ENCODE measurements around the gene WASF3.

WASF3 gene

GRCh38 chr13:26555413-26555812 is 2.1 kb upstream of the WASF3 start:
- TF ChIP-seq CTCF (IDR thresholded peaks at IDR 0.05; ENCODE audit: low read depth, low read length) (no peak), EZH2phosphoT487 (IDR thresholded peaks at IDR 0.05; ENCODE audit: low read depth) (no peak)
- Histone ChIP-seq H3K9ac (ENCODE audit: low read length) (no peak overlapping the region), H3K27me3 (ENCODE audit: low read depth, low read length) (peaks cover 6% of the 10 kb centered on the region; the same call in 1 of the 2 replicates)

GRCh38 chr13:26557051-26557392 is 461 bp upstream of the WASF3 start:
- no peaks in the 10 kb centered on the region for H3K79me2 ChIP-seq (ENCODE audit: low read length)
- TF ChIP-seq EZH2phosphoT487 (IDR thresholded peaks at IDR 0.05; ENCODE audit: low read depth) (no peak), CTCF (IDR thresholded peaks at IDR 0.05; ENCODE audit: low read depth, low read length) (no peak)
- H3K9ac ChIP-seq (ENCODE audit: low read length), result no peak overlapping the region
- no peak overlapping the region for H3K4me3 ChIP-seq (ENCODE audit: low read length)
- H2AFZ ChIP-seq (ENCODE audit: low read depth, low read length), result no peak overlapping the region
- H4K20me1 ChIP-seq (ENCODE audit: insufficient read depth, low read length), result no peaks in the 10 kb centered on the region
- H3K27me3 ChIP-seq (ENCODE audit: low read depth, low read length), result peaks cover 20% of the 10 kb centered on the region
- H3K27ac ChIP-seq (ENCODE audit: low read length), result no peak overlapping the region
- no peaks in the 10 kb centered on the region for H3K4me1 ChIP-seq (ENCODE audit: low read length)
- H3K9me3 ChIP-seq (ENCODE audit: insufficient read depth, low read length), result no peaks in the 10 kb centered on the region
- no peak overlapping the region for H3K4me2 ChIP-seq (ENCODE audit: low read length)
- no peaks in the 10 kb centered on the region for H3K36me3 ChIP-seq (replicated peaks; ENCODE audit: low read depth, low read length)

More at GRCh38 chr13:26555413-26555812, 2.1 kb upstream of the WASF3 start:
- H3K9me3 ChIP-seq (ENCODE audit: insufficient read depth, low read length), result no peaks in the 10 kb centered on the region
- no peaks in the 10 kb centered on the region for H3K4me1 ChIP-seq (ENCODE audit: low read length)
- no peaks in the 10 kb centered on the region for H3K36me3 ChIP-seq (replicated peaks; ENCODE audit: low read depth, low read length)
- H2AFZ ChIP-seq (ENCODE audit: low read depth, low read length), result no peak overlapping the region
- no peak overlapping the region for H3K27ac ChIP-seq (ENCODE audit: low read length)
- H3K4me3 ChIP-seq (ENCODE audit: low read length), result no peak overlapping the region
- no peaks in the 10 kb centered on the region for H3K79me2 ChIP-seq (ENCODE audit: low read length)
- H4K20me1 ChIP-seq (ENCODE audit: insufficient read depth, low read length), result no peaks in the 10 kb centered on the region
- no peak overlapping the region for H3K4me2 ChIP-seq (ENCODE audit: low read length)

- H3K4me3 ChIP-seq (ENCODE audit: low read length), result no peak overlapping the region
- no peaks in the 10 kb centered on the region for H3K79me2 ChIP-seq (ENCODE audit: low read length)
- no peak overlapping the region for H3K27ac ChIP-seq (ENCODE audit: low read length)
- TF ChIP-seq CTCF (IDR thresholded peaks at IDR 0.05; ENCODE audit: low read depth, low read length) (no peak), EZH2phosphoT487 (IDR thresholded peaks at IDR 0.05; ENCODE audit: low read depth) (no peak)
- H3K27me3 ChIP-seq (ENCODE audit: low read depth, low read length), result peaks cover 22% of the 10 kb centered on the region
- H3K9ac ChIP-seq (ENCODE audit: low read length), result no peak overlapping the region
- H3K36me3 ChIP-seq (replicated peaks; ENCODE audit: low read depth, low read length), result no peaks in the 10 kb centered on the region
- H3K4me1 ChIP-seq (ENCODE audit: low read length), result no peaks in the 10 kb centered on the region
- no peak overlapping the region for H3K4me2 ChIP-seq (ENCODE audit: low read length)
- H3K9me3 ChIP-seq (ENCODE audit: insufficient read depth, low read length), result no peaks in the 10 kb centered on the region
- H4K20me1 ChIP-seq (ENCODE audit: insufficient read depth, low read length), result no peaks in the 10 kb centered on the region
- no peak overlapping the region for H2AFZ ChIP-seq (ENCODE audit: low read depth, low read length)
These were observed 757 bp downstream of the WASF3 start for GRCh38 chr13:26558074-26558805.

DNA sequence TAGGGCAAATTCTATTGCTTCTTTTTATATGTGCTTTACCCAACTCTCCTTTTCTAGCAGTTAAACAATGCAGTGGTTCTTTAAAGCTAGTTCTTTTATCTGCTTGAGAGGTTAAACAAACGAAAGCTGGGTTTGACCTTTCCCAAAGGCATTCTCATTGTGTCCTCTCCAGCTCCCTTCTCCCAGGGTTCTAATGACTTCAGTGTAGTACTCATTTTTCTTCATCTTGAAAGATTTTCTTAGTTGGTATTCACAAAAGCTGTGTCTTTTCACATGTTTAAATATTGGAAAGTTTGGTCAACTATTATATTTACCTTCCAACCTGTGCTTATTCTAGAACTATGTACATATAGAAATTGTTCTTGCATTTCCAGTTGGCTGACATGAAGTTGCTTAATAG is 1.5 kb downstream of the WASF3 start:
- H3K9ac ChIP-seq (ENCODE audit: low read length), result no peak overlapping the region
- H3K79me2 ChIP-seq (ENCODE audit: low read length), result no peaks in the 10 kb centered on the region
- H3K4me2 ChIP-seq (ENCODE audit: low read length), result no peak overlapping the region
- H3K4me1 ChIP-seq (ENCODE audit: low read length), result no peaks in the 10 kb centered on the region
- no peaks in the 10 kb centered on the region for H3K9me3 ChIP-seq (ENCODE audit: insufficient read depth, low read length)
- peaks cover 24% of the 10 kb centered on the region for H3K27me3 ChIP-seq (ENCODE audit: low read depth, low read length)
- no peak overlapping the region for H2AFZ ChIP-seq (ENCODE audit: low read depth, low read length)
- no peaks in the 10 kb centered on the region for H4K20me1 ChIP-seq (ENCODE audit: insufficient read depth, low read length)
- TF ChIP-seq EZH2phosphoT487 (IDR thresholded peaks at IDR 0.05; ENCODE audit: low read depth) (no peak), CTCF (IDR thresholded peaks at IDR 0.05; ENCODE audit: low read depth, low read length) (no peak)
- no peaks in the 10 kb centered on the region for H3K36me3 ChIP-seq (replicated peaks; ENCODE audit: low read depth, low read length)
- H3K4me3 ChIP-seq (ENCODE audit: low read length), result no peak overlapping the region
- no peak overlapping the region for H3K27ac ChIP-seq (ENCODE audit: low read length)
